NCI-H510A treated with DMSO at 0.1 percent for 48 hours (cell line): Measurements from ENCODE around the gene CHCT1.
"Not testable (repeated sequence)": the region's sequence is repeated elsewhere in the genome, so short reads cannot be mapped to it uniquely, and the experiment has no call there.

Experiments used
- DNase-seq: peaks from one replicate; lab custom pipeline; 2025; lab: John Stamatoyannopoulos, UW

CHCT1 gene

GRCh38 chr17:60422162-60422665 is at the start of gene CHCT1:
CHCT1 (plus strand) TSS chr17:60422489; CDS start chr17:60422593, 104 bp downstream.
- no peak for DNase-seq

- no peak for DNase-seq
Observed at GRCh38 chr17:60372790-60373483, 49.4 kb upstream of the CHCT1 start.

DNA sequence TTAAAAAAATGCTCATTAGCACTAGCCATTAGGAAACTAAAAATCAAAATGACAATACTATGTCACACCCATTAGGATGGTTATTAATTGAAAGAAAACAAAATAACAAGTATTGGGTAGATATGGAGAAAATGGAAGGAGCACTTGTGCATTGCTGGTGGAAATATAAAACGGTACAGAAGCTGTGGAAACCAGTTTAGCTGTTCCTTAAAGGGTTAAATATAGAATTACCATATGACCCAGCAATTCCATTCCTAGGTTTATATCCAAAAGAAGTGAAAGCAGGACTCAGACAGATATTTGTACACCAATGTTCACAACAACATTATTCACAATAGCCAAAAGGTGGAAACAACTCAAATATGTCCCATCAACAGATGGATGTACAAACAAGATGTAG is 44.1 kb upstream of the CHCT1 start:
- not testable (repeated sequence) for DNase-seq

GRCh38 chr17:60379461-60379860 is 42.8 kb upstream of the CHCT1 start:
- not testable (repeated sequence) for DNase-seq

GRCh38 chr17:60381958-60382357 is 40.3 kb upstream of the CHCT1 start:
- DNase-seq: no peak

DNA sequence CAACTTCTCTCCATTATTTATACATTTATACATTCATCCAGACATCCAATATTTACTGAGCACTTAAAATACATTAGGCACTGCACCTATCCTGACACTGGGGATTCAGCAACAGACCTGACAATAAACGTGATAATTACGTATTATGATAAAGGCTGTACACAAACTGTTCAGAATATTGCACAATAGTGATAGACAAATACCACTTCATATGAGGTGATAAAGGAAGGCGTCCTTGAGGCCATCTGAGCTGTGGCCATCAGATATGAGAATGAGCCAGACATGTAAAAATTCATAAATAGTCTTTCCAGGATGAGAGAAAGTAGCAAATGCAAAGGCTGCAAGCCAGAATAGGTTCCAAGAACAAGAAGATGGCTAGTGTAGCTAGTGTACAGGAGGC is 38.9 kb upstream of the CHCT1 start:
- peak; percentile 52 for DNase-seq

- not testable (repeated sequence) for DNase-seq
Observed at GRCh38 chr17:60384921-60385320, 37.4 kb upstream of the CHCT1 start.

DNA sequence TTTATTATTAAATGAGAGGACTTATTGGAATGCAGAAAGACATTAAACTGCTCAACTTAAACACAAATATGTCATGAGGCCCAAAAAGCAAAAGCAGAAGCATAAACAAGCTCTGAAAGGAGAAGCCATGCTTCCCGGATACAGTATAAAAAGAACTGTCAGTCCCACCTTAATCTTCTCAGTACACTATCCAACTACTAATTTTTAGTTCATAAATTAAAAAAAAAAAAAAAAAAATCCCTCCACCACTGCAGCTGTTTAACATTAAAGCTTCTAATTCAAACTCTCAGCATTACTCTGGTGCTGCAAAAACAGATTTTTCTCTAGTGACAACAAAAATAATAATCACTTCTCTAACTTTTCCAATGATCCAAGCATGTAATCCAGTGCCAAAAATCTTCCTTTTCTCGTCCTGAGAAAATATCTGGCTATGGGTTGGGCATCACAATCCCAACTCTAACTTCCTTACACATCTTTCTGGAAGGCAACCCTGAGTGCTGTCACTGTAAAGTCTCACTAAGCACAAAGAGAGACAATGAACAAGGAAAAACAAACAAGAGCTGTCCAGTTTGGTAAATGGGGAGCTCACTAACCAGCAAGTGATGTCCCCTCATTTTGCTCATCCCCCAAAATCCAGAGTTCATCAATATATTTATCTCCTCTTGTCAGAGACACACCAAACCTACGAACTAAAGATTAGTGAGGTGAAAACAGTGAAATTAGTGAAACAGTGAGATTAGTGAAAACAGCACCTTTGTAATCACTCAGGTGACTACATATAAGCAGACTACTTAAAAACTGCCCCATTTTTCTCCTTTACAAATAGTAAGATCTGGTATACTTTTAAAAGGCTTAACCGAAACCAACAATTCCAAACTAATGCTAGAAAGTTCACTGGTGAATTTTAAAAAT is 35.9 kb upstream of the CHCT1 start:
- no peak for DNase-seq

DNA sequence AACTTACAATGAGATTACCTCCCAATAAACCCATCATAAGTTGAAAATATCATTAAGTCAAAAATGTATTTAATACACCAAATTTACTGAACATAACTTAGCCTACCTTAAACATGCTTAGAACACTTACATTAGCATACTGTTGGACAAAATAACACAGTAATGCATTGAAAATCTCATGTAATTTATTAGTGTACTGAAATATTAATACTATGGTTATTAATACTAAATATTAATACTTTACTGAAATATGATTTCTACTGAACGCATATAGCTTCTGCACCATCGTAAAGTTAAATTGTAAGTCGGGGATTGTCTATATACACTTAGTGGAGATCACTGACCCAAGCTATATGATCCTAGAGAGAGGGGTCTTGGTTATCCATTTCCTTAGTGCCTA is 34.6 kb upstream of the CHCT1 start:
- DNase-seq: no peak

DNA sequence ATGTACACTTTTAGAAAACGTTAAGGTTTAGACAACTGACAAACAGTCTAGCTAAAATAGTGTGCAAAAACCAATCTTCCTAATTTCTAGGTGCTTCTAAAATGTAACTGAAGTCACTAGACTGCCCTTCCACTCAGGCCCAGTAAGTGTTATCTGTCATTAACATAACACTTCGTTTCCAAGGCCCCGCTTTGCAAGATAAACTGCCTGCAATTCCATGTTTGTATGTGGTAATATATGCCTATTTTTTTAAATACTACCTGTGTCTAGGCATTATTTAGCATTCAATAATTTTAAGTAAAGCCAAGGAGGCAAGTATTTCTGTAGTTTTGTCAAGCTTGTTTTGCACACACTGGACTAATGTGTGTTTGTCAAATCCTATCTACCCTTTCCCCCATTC is 33.5 kb upstream of the CHCT1 start:
- DNase-seq: no peak

DNA sequence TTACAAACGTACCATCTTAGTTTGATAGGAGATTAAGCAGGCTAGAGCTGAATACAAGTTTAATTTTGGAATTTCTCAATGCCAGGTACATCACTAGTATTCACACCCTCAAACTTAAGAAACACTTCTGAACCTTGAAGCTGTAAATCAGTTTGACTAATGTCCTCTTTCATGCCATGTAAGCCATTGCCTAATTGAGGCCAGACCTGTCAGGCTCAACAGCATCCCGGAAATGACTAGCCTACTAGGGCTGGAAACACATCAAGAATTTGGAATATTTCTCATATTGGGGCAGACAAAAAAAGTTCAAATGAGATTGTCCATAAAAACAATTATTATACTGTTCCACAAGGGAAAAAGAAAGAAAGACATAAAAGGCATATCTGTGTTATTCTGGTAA is 32.1 kb upstream of the CHCT1 start:
- no peak for DNase-seq

DNA sequence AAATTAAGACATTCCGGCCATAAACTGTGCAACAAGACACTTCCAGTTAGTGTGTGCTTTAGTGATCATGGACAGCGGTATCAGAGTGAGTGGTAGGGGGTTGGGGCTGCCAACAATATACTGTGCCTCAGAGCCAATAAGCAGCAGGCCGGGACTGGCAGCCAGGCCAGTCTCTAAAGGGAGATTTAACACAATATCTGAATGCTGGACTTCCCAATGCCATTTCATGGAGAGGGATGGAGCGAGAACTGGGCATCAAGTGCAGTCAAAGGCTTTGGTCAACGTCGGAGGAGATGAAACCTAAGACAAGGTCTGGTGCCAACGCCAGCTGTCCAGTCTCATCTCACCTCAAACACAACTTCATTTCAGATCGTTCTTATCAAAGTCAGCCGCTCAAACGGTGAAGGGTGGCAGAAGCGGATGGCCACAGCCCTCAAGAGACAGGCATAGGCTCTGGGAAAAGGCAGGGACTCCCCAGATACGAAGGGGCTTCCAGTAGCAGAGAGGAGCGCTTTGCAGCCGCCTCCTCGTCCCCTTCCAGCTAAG is 31.3 kb upstream of the CHCT1 start:
- DNase-seq: peak; percentile 65

DNA sequence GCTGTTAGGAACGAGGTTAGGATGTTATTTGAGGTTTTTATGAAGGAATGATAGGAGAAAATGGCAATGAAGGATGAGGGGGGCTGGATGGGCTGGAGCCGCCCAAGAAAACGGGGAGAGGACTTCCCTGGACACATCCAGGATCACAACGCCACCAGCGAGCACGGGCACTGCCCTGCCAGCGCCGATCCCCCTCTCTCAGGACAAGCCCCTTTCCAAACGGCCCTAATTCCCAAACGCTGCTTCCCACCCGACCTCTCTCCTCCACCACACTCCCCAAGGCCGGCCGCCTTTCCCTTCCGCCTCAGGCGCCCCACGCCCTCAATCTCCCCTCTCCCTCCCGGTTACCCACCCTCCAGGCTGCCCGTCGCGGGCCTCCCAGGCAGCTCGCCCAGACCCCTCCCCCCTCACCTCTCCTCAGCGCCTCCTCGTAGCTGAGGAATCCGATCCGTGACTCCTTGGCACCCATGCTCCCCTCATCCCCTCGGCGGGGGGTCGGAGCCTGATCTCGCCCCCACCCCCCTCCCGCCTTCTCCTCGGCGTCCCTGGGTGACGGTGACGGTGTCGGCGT is 30.7 kb upstream of the CHCT1 start:
- DNase-seq: peak; percentile 58

DNA sequence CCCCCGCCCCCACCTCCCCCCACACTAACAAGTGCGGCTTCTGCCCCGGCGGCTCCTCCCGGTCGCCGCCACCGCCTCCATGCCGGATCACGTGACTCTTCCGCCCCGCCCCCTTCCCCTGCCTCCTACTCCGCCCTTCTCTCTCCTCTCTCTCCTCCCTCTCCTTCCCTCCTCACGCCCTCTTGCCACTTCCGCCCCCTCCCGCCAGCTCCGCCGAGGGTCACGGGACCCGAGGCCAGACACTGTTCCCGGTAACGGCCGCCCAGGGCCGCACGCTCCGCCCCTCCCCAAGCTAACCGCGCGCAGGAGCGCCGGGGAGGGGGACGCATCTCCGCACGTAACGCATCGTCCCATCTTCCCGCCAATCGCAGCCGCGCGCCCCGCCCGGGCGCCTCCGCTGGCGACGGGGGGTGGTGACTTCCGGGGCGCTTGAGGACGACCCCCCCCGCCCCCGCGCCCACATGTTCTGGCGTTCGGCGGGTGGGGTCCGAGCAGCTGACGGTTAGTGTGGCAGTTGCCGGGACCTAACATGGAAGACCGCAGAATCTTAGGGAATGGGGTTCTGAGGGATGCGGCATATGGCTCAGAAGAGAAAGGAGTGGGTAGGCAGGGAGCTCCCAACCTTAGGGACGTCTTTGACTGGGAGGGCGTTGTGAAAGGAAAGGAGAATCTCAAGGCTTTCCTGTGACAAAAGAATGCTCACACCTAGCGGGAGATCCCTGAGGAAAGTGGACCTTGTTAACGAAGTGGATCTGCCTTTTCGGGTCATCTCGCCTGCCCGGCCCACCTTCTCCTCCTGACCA is 30.0 kb upstream of the CHCT1 start, which contains the start of gene USP32:
TSS of gene USP32 (minus strand) at position 92 of the 803 bp plus-strand sequence. CDS start 194 bp downstream, outside the sequence.
- peak; percentile 99 for DNase-seq

GRCh38 chr17:60392845-60393702 is 29.2 kb upstream of the CHCT1 start:
- DNase-seq: peak; percentile 73

DNA sequence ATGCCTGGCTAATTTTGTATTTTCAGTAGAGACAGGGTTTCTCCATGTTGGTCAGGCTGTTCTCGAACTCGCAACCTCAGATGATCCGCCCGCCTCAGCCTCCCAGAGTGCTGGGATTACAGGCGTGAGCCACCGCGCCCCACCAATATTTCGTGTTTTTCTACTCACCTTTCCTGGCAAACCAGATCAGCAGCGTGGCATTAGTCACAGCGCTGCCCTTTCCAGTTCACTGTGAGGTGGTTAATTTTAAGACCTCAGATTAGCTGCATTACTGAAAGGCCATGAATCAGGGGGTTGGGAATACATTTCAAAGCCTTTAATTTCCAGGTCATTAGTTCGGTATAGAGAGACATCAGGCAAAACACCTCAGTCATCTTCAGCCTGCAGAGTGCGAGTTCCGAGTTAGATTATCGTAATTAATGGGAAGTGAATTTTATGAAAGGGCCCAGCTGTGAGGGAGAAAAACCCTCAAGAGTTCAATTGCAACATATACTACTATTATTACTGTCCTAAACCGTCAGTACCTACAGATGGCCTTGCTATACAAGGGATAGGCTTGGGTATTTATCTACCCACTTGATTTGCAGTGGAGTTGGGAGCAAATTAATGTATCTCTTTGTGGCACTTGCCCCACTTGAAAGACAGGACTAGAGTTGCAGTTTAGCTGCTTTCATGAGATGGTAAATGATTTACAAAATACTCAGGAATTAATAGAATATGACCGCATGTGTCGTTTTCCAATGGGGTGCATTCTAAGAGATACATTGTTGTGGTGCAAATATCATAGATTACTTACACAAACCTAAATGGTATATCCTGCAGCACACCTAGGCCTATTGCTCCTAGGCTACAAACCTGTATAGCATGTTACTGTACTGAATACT is 28.2 kb upstream of the CHCT1 start:
- no peak for DNase-seq

DNA sequence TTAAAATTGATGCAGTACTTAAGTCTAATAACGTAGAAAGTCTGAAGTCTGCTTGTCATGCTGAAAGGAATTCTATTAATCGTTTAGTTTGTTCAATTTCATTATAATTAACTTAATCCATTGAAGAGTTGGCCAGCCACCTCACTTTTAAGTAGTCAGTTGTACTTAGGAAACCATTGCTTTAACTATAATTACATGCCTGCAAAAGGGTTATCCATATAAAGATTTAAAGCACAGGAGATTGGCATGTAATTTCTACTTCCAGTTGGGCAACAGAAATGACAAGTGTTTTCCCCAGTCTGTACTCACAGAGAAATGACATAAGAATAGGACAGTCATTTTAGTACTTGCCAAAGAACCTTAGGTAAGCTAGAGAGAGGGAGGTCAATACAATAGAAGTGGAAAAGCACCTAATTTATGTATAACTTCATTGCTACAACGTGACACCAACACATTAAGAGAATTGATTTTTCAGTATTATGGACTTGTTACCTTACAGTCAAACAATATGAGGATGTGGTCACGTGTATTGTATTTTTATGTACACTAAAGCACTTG is 26.7 kb upstream of the CHCT1 start:
- DNase-seq: no peak

DNA sequence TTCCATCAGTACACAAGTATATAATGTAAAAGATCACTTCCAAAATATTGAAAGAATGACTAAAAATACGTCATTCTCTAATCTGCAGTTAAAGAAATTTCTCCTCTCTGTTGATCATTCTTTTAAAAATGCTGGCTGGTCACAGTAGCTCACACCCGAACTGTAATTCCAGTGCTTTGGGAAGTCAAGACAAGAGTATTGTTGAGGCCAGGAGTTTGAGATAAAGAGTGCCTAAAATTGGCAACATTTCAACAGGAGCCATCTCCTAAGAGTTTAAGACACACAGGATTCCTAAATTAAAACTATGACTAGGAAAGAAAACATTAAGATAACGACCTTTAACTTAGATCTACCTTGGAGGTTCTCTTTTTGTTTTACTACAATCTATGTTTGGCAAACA is 25.9 kb upstream of the CHCT1 start:
- no peak for DNase-seq
